ENCODE results near the gene TEX54. TPM values are rescaled to one million over a fixed set of nuclear protein-coding genes. Genes with fewer than 3 reads are reported as not detected.

The TEX54 gene
- total and polyA plus RNA-seq, 2 of the 13 experiments (the other 11 are each of a cell fraction or from before 2014, with no cell fraction given): not detected

- intact Hi-C loops (cut with micrococcal nuclease; ENCODE audit: unreplicated experiment): no loop called here
- BruUV-seq (replicated peaks): no TSS peak
- Histone ChIP-seq H2AFZ (ENCODE audit: low read length) (no peak overlapping the region), H3K27ac (ENCODE audit: extremely low read length, insufficient read depth, low read length) (no peak overlapping the region), H4K20me1 (ENCODE audit: insufficient read depth, low read length) (no peaks in the 10 kb centered on the region; the same call in 1 of the 2 replicates), H3K79me2 (ENCODE audit: insufficient read depth, low read length) (peaks cover 18% of the 10 kb centered on the region), H3K4me1 (ENCODE audit: insufficient read depth, low read length) (peaks cover 17% of the 10 kb centered on the region), H3K27me3 (ENCODE audit: control insufficient read depth in 1 of 2, insufficient read depth in 2 of 2, low read length in 2 of 2) (no peaks in the 10 kb centered on the region; a peak in 1 of 5 replicates), H3K9me3 (ENCODE audit: low read length) (no peaks in the 10 kb centered on the region), H3K4me3 (replicated peaks in 1 of 3; ENCODE audit: insufficient read depth in 1 of 3, low read depth in 2 of 3, low read length in 3 of 3) (no peak overlapping the region), H3K4me2 (ENCODE audit: low read depth, low read length) (no peak overlapping the region), H3K9ac (ENCODE audit: insufficient read depth, low read depth, low read length) (no peak overlapping the region), H3K36me3 (replicated peaks in 1 of 2; ENCODE audit: control insufficient read depth in 1 of 2, insufficient read depth in 2 of 2, low read length in 2 of 2) (peaks cover 24 to 57% of the 10 kb centered on the region in 2 experiments)
- WGBS (ENCODE audit: low lambda C conversion rate): 97% methylated on average over 4 of the region's 4 CpGs
- DNase-seq (ENCODE audit: low spot score) (no peak), FAIRE-seq (no peak), ATAC-seq (no peak)
- POLR2A ChIA-PET: interaction anchor here (0.9 to 1.6 kb wide), 2 partner anchors 31 to 40 kb away, joined by 4 read pairs; no protein-coding TSS in a partner anchor
- TF ChIP-seq PHF20 (CRISPR knock-in tag; IDR thresholded peaks at IDR 0.05): no peak
- no peak for TF ChIP-seq ZSCAN25 (CRISPR knock-in tag; IDR thresholded peaks at IDR 0.05)
- no peak for TF ChIP-seq TFAP4 (IDR thresholded peaks at IDR 0.05; ENCODE audit: borderline replicate concordance, low read depth)
- TF ChIP-seq ELF1 (CRISPR knock-in tag; IDR thresholded peaks at IDR 0.05): no peak
- no peak for TF ChIP-seq MED1 (CRISPR knock-in tag; IDR thresholded peaks at IDR 0.05)
- no peak for TF ChIP-seq EP300 (IDR thresholded peaks at IDR 0.05; ENCODE audit: low read depth in 2 of 2, low read length in 2 of 2)
- TF ChIP-seq EP300 (CRISPR knock-in tag; IDR thresholded peaks at IDR 0.05; ENCODE audit: borderline replicate concordance): no peak
- TF ChIP-seq SATB2 (CRISPR knock-in tag; IDR thresholded peaks at IDR 0.05): no peak
- TF ChIP-seq TBX2 (CRISPR knock-in tag; IDR thresholded peaks at IDR 0.05; ENCODE audit: borderline replicate concordance): no peak
- no peak for TF ChIP-seq ZNF740 (CRISPR knock-in tag; IDR thresholded peaks at IDR 0.05)
- no peak for TF ChIP-seq AGO2 (optimal IDR thresholded peaks at IDR 0.05; ENCODE audit: low read depth, low read length)
- no peak for TF ChIP-seq ZNF512B (CRISPR knock-in tag; IDR thresholded peaks at IDR 0.05; ENCODE audit: borderline replicate concordance)
- no peak for TF ChIP-seq IRX3 (CRISPR knock-in tag; IDR thresholded peaks at IDR 0.05; ENCODE audit: borderline replicate concordance, low read depth)
- in situ Hi-C loops (cut with HindIII; ENCODE audit: extremely low pct_ligation_motif_present, low pct_unique_long_range_greater_than_20kb): no loop called here
- CTCF ChIA-PET (ENCODE audit: low intra/inter-chr PET ratio, low total read pairs): no interaction called here
Measured at GRCh38 chr11:62801071-62801470, 31.6 kb downstream of the TEX54 start.
